Memory B cell (primary cell): ENCODE measurements around the gene DNAI2.
A peak's percentile ranks its signal among the peaks of the same experiment; 100 is the strongest.

Experiments used
- ATAC-seq: fragments of 150-1000 bp; cut with Tn5 transposase; 2 replicates; pipeline ENCODE4 v1.10.0; 2021; ENCODE audit warnings: low read depth, mild to moderate bottlenecking, moderate library complexity
- DNase-seq, 2 donors: peaks; one replicate each; pipeline ENCODE4 v3.0.0; 2022; ENCODE audit warnings: low spot score in 2 of 2
- H3K27ac Mint-ChIP-seq: one replicate; pipeline ENCODE4 v1.8.0; 2022; ENCODE audit warnings: mild to moderate bottlenecking, moderate library complexity, mixed read lengths
- H3K27me3 Mint-ChIP-seq: one replicate; pipeline ENCODE4 v1.8.0; 2022; ENCODE audit warnings: mixed read lengths
- H3K36me3 Mint-ChIP-seq: one replicate; pipeline ENCODE4 v1.8.0; 2022; ENCODE audit warnings: mild to moderate bottlenecking, mixed read lengths
- H3K4me1 Mint-ChIP-seq: one replicate; pipeline ENCODE4 v1.8.0; 2022; ENCODE audit warnings: mixed read lengths
- H3K4me3 Mint-ChIP-seq: one replicate; pipeline ENCODE4 v1.8.0; 2022; ENCODE audit warnings: mild to moderate bottlenecking, moderate library complexity, mixed read lengths
- H3K9me3 Mint-ChIP-seq: one replicate; pipeline ENCODE4 v1.8.0; 2022; ENCODE audit warnings: mixed read lengths

Gene DNAI2

GRCh38 chr17:74354561-74354960 is 80.5 kb downstream of the DNAI2 start:
- ATAC-seq (no peak), DNase-seq (no peak)
- Mint-ChIP-seq H3K36me3 (no peaks in the 10 kb centered on the region), H3K27me3 (peaks cover 28% of the 10 kb centered on the region), H3K9me3 (no peaks in the 10 kb centered on the region), H3K27ac (no peak overlapping the region), H3K4me3 (no peak overlapping the region), H3K4me1 (no peaks in the 10 kb centered on the region)

- DNase-seq (no peak), ATAC-seq (no peak)
- Mint-ChIP-seq H3K4me1 (no peaks in the 10 kb centered on the region), H3K27ac (no peak overlapping the region), H3K4me3 (no peak overlapping the region), H3K27me3 (peaks cover 27% of the 10 kb centered on the region), H3K36me3 (no peaks in the 10 kb centered on the region), H3K9me3 (no peaks in the 10 kb centered on the region)
Observed at GRCh38 chr17:74355065-74355464, 81.0 kb downstream of the DNAI2 start.

- no peaks in the 10 kb centered on the region for H3K36me3 Mint-ChIP-seq
- H3K4me1 Mint-ChIP-seq = no peaks in the 10 kb centered on the region
- H3K27me3 Mint-ChIP-seq = peaks cover 29% of the 10 kb centered on the region
- DNase-seq (no peak), ATAC-seq (no peak)
- H3K4me3 Mint-ChIP-seq = no peak overlapping the region
- H3K9me3 Mint-ChIP-seq = no peaks in the 10 kb centered on the region
- no peak overlapping the region for H3K27ac Mint-ChIP-seq
Observed at GRCh38 chr17:74356646-74357465, 82.8 kb downstream of the DNAI2 start.

GRCh38 chr17:74357466-74357809 is 83.4 kb downstream of the DNAI2 start:
- no peak overlapping the region for H3K27ac Mint-ChIP-seq
- H3K4me3 Mint-ChIP-seq = no peak overlapping the region
- H3K27me3 Mint-ChIP-seq = peaks cover 31% of the 10 kb centered on the region
- no peaks in the 10 kb centered on the region for H3K9me3 Mint-ChIP-seq
- H3K36me3 Mint-ChIP-seq = no peaks in the 10 kb centered on the region
- H3K4me1 Mint-ChIP-seq = no peaks in the 10 kb centered on the region
- ATAC-seq = no peak
- no peak for DNase-seq

GRCh38 chr17:74358697-74359096 is 84.7 kb downstream of the DNAI2 start:
- peaks cover 26% of the 10 kb centered on the region for H3K27me3 Mint-ChIP-seq
- H3K4me1 Mint-ChIP-seq = no peaks in the 10 kb centered on the region

GRCh38 chr17:74359916-74360315 is 85.9 kb downstream of the DNAI2 start:
- Mint-ChIP-seq H3K4me1 (no peaks in the 10 kb centered on the region), H3K36me3 (no peaks in the 10 kb centered on the region), H3K4me3 (no peak overlapping the region), H3K27ac (no peak overlapping the region), H3K27me3 (peaks cover 20% of the 10 kb centered on the region), H3K9me3 (no peaks in the 10 kb centered on the region)
- ATAC-seq = no peak
- no peak for DNase-seq

More at GRCh38 chr17:74358697-74359096, 84.7 kb downstream of the DNAI2 start:
- no peaks in the 10 kb centered on the region for H3K36me3 Mint-ChIP-seq
- DNase-seq = no peak
- H3K9me3 Mint-ChIP-seq = no peaks in the 10 kb centered on the region
- ATAC-seq = no peak
- H3K4me3 Mint-ChIP-seq = no peak overlapping the region
- H3K27ac Mint-ChIP-seq = no peak overlapping the region

GRCh38 chr17:74360899-74361229 is 86.8 kb downstream of the DNAI2 start:
- DNase-seq (no peak), ATAC-seq (no peak)
- Mint-ChIP-seq H3K4me1 (no peaks in the 10 kb centered on the region), H3K27ac (no peak overlapping the region), H3K36me3 (no peaks in the 10 kb centered on the region), H3K27me3 (peaks cover 17% of the 10 kb centered on the region), H3K9me3 (no peaks in the 10 kb centered on the region), H3K4me3 (no peak overlapping the region)

GRCh38 chr17:74361230-74362068 is 87.4 kb downstream of the DNAI2 start, which contains the start of gene BTBD17:
TSS of gene BTBD17 (minus strand) at chr17:74361868. CDS start at chr17:74361819, 49 bp downstream.
- no peaks in the 10 kb centered on the region for H3K36me3 Mint-ChIP-seq
- H3K4me1 Mint-ChIP-seq = no peaks in the 10 kb centered on the region
- ATAC-seq (peak; percentile 37), DNase-seq (no peak)
- peaks cover 17% of the 10 kb centered on the region for H3K27me3 Mint-ChIP-seq
- no peak within 1 kb of the TSS for H3K4me3 Mint-ChIP-seq
- no peak within 1 kb of the TSS for H3K27ac Mint-ChIP-seq
- no peaks in the 10 kb centered on the region for H3K9me3 Mint-ChIP-seq

- Mint-ChIP-seq H3K27me3 (peaks cover 18% of the 10 kb centered on the region), H3K9me3 (no peaks in the 10 kb centered on the region), H3K36me3 (no peaks in the 10 kb centered on the region), H3K27ac (no peak overlapping the region), H3K4me1 (no peaks in the 10 kb centered on the region), H3K4me3 (no peak overlapping the region)
- no peak for DNase-seq
- no peak for ATAC-seq
Observed at GRCh38 chr17:74362069-74362405, 88.0 kb downstream of the DNAI2 start.

- H3K27ac Mint-ChIP-seq = no peak overlapping the region
- no peaks in the 10 kb centered on the region for H3K36me3 Mint-ChIP-seq
- no peaks in the 10 kb centered on the region for H3K4me1 Mint-ChIP-seq
- H3K27me3 Mint-ChIP-seq = peaks cover 20% of the 10 kb centered on the region
- no peaks in the 10 kb centered on the region for H3K9me3 Mint-ChIP-seq
- H3K4me3 Mint-ChIP-seq = no peak overlapping the region
- DNase-seq = no peak
- no peak for ATAC-seq
Observed at GRCh38 chr17:74362810-74363498, 88.9 kb downstream of the DNAI2 start.
